NCI-H2171 treated with DMSO at 0.1 percent for 48 hours (cell line): Measurements from ENCODE around the gene SIRPB2.
"Not testable (repeated sequence)": the region's sequence is repeated elsewhere in the genome, so short reads cannot be mapped to it uniquely, and the experiment has no call there.

Experiments
- DNase-seq: peaks from one replicate; lab custom pipeline; 2025; lab: John Stamatoyannopoulos, UW

SIRPB2 gene

DNA sequence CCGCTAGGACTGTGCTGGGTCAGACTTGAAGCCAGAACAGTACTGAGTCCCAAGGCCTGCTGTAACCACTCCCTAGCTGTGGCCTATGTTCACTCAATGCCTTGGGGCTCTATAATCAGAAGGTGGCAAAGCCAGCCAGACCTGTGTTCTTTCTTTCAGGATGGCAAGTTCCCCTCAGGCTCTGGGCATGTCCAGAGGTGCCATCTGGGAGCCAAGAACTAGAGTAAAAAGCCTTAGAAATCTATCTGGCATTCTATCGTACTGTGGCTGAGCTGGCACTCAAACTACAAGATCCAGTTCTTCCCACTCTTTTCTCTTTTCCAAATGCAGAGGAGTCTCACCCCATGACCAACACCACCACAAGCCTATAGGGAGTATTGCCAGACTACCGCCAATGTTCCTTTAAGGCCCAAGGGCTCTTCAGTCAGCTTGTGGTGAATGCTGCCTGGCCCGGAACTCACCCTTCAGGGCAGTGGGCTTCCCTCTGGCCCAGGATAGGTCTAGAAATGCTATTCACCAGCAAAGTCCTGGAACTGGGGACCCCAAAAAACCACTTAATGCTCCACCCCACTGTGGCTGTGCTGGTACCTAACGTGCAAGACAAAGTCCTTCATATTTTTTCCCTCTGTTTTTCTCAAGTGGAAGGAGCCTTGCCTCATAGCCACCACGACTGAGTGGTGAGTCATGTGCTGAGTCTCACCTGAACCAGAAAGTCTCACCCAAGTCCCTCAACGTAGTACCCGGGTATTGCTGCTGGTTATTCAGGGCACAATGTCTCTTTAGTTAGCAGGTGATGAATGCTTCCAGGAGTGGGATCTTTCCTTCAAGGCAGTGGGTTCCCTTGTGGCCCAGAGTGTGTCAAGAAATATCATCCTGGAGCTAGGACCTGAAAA lies 8.6 kb upstream of the SIRPB2 start:
- no peak for DNase-seq

DNA sequence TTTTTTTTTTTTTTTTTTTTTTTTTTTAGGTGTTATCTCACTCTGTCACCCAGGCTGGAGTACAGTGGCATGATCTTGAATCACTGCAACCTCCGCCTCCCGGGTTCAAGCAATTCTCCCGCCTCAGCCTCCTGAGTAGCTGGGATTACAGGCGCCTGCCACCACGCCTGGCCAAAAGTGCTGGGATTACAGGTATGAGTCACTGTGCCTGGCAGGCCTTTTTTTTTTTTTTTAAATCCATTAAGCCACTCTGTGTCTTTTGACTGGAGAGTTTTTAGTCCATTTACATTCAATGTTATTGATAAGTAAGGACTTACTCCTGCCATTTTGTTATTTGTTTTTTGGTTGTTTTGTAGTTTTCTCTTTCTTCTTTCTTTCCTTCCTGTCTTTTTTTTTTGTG lies 6.2 kb upstream of the SIRPB2 start:
- not testable (repeated sequence) for DNase-seq

DNA sequence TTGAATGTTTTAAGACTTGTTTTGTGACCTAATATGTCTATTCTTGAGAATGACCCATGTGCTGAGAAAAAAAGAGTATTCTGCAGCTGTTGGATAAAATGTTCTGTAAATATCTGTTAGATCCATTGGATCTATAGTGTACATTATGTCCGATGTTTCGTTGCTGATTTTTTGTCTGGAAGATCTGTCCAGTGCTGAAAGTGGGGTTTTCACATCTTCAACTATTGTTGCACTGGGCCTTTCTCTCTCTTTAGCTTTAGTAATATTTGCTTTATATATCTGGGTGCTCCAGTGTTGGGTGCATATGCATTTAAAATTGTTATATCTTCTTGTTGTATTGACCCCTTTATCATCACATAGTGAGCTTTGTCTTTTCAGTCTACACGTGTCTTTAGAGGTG lies 5.7 kb upstream of the SIRPB2 start:
- no peak for DNase-seq

DNA sequence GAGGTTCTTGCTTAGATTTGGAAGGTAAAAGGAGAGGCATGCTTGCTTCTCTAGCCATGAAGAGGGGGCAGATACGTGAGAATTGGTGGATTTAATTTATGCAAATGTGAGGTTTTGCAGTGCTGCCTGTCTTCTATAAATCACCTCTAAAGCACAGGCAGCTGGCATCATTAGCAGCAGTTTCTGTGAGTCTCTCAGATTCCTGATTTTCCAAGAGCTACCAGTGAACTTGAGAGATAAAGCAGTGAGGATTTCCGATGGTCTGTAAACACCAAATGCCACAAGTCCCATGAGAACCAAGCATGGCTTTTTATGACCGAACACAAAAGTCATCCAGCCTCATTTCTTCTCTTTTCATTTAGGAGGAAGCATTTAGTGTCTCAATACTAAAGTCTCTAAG lies 3.2 kb upstream of the SIRPB2 start:
- no peak for DNase-seq

DNA sequence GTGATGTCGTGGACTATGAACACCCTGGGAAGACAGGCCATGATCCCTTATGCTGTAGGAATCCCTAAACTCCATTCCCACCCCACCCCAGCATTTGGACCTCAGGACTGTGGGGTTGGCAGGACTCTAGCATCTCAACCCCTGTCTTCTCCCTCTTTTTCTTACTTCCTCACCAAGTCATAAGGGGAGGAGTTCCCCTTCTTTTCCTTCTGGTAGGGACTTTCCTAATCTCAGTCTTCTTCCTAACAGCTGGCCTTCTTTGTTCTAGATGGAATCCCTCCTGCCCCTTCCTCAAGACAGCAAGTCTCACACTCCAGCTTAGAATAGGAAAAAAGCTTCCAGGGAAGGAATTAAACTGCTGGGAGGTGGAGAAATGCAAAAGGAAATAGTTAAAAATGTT lies 2.3 kb upstream of the SIRPB2 start:
- DNase-seq, result no peak

DNA sequence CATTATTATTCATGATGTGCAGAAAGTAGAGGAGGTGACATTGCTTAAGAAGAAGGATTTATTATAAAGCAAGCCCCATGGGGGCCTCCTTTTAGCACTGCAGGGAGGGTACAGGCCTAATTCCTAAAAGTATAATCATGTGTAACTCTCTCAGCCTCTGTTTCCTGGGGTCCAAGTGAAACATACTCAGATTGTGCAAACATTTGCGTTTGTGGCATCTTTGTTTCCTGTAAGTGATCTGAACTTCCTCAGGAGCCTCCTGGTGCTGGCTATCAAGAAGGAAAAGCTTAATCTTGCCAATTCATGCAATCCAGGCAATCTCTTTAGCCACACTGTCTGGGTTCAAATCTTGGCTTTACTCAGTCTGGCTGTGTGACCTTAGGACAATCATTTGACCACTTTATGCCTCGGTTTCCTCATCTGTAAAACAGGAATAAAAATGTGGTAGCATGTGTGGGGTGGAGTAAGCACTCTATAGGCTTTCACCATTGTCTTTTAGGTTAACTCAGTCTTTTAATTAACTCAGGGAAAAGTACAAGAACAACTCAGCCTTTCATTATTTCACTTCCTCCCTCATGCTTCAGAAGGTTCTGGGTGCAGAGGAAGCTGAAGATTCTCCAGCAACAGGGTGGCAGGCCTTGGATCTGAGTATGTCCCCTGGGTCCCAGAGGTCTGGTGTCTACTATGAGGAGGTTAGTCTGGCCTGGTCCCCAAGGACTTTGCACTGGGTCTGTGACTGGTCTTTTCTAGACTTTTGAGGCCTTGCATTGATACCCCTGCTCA lies 831 bp upstream of the SIRPB2 start:
- DNase-seq, result no peak

DNA sequence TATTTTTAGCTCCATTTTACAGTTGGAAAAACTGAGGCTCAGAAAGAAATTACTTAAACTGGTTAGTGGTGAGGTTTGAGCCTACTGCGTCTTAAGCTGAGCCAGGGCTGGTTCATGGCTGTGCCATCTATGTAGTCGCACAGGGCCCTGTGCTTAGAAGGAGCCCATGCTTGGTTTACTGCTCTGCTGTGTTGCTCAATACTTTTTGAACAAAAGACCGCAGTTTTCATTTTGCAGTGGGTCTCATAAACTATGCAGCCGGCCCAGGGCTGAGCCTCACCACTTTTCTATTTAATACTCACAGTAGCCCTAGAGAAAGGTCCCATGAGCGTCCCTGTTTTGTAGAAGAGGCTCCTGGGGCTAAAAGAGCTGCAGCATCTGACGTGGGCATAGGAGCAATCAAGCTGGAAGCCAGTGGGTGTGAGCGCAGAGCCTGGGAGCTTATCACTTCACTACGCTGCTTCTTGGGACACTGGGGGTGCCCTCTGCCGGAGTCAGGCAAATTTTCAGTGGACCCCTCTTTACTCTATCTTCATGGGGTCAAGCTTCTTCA lies 501 bp downstream of the SIRPB2 start:
- no peak for DNase-seq

DNA sequence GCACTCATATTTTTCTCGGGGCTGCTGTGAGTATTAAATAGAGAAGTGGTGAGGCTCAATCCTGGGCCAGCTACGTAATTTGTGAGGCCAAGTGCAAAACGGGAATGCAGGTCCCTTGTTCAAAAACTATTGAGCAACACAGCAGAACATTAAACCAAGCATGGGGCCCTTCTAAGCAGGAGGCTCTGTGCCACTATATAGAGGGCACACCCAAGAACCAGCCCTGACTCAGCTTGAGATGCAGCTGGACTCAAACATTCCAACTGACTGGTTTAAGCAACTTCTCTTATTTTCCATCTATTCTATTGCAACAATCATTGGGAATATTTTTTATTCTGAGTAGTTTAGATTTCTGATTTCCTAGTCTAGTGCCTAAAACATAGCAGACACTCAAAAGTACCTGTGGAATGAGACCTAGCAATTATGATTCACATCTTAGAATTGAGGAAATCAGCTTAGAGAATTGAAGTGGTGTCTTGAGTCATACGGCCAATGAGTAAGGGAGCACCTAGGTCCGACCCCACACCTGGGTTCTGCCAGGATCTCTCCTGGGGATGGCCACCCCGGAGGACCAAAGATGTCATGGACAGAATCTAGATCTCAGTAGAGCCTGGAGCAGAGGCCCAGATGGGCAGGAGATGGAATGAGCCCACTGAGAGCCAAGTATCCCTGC lies 1.3 kb downstream of the SIRPB2 start:
- no peak for DNase-seq

DNA sequence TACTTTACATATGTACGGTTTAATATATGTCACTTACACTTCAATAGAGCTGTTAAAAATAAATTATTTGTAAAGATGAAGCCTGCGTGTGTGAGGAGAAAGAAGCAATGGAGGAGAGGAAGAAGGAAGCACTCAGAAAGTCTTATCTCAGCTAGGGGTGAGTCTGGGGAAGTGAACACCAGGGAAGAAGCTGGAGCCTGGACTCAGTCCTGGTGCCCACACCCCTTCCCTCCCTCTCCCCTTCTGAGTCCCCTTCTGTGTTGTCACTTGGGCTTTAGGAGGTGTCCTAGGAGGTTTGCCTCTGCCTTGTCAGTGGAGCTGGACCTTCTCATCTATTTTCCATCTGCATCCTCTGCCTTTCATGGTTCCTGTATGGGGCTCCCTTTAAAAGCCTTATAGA lies 1.9 kb downstream of the SIRPB2 start:
- DNase-seq, result no peak

DNA sequence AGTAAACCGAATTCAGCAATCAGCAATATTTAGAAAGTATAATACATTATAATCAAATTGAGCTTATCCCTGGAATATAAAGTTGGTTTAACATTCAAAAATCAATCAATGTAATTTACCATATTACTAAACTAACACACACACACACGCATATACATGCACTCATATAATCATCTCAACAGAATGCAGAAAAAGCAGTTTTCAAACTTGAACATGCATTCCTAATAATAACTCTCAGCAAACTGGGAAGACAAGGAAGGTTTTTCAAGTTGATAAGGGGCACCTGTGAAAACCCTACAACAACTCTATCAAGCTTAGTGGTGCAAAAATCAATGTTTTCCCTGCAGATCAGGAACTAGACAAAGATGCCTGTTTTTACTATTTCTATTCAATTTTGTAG lies 4.7 kb downstream of the SIRPB2 start:
- no peak for DNase-seq

DNA sequence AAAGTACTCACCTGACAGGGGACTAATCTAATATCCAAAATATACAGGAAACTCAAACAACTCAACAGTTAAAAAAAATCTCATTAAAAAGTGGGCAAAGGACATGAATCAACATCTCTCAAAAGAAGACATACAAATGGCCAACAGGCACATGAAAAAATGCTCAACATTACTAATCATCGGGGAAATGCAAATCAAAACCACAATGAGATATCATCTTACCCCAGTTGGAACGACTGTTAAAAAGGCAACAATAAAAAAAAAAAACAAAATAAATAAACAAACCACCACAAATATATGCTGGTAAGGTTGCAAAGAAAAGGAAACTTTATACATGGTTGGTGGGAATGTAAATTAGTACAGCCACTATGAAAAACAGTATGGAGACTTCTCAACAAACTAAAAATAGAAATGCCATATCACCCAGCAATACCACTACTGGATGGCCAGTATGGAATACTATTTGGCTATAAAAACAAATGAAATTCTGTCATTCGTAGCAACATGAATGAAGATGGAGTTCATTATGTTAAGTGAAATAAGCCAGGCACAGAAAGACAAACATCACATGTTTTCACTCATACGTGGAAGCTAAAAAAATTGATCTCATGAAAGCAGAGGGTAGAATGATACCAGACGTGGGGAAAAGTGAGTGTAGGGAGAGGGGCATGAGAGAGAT lies 6.6 kb downstream of the SIRPB2 start:
- DNase-seq, result no peak

DNA sequence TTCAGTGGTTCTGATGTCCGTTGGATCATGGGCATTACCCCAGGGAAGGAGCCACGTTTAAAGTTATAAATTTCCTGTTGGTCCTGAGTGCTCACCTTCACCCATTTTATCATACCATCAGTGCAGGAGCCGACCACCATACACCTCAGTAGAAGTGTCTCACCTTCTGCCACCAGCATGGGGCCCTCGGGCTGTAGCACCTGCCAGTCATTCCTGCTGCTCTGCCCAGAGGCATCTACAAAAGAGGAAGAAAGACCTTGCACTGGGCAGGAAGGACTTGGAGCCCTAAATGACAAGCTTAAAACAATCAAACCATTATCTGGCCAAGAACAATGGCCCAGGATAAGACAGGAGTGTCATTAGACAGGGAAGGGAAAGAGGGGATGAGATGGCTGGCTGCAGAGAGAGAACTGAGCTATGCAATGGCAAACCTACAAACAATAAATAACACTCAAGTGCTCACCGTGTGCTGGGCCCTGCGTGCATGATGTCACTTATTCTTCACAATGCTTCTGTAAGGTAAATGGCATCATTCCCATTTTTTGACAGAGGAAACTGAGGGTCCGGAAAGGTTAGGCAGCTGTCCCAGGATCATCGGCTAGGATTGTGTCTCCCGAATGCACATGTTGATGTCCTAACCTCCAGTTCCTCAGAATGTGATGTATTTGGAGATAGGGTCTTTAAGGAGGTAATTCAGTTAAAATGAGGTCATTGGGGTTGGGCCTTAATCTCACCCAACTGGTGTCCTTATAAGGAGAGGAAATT lies 11.2 kb downstream of the SIRPB2 start:
- no peak for DNase-seq

DNA sequence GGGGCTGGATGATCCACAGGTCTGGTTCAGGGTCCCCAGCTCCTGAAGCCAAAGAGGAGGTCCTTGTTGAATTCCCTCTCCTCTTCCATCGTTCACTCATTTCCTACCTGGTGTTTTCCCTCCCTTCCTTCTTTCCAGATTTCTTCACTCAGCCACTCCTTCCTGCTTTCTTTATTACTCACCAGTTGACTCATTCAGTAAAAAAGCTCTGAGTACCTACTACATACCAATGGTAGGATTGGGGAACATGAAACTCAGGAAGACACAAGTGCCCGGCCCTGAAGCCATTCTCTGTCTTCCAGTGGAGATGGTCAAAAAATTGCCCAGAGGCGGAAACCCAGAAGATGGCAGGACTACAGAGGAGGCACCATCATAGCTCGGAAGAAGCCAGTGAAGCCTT lies 12.7 kb downstream of the SIRPB2 start:
- DNase-seq, result no peak

DNA sequence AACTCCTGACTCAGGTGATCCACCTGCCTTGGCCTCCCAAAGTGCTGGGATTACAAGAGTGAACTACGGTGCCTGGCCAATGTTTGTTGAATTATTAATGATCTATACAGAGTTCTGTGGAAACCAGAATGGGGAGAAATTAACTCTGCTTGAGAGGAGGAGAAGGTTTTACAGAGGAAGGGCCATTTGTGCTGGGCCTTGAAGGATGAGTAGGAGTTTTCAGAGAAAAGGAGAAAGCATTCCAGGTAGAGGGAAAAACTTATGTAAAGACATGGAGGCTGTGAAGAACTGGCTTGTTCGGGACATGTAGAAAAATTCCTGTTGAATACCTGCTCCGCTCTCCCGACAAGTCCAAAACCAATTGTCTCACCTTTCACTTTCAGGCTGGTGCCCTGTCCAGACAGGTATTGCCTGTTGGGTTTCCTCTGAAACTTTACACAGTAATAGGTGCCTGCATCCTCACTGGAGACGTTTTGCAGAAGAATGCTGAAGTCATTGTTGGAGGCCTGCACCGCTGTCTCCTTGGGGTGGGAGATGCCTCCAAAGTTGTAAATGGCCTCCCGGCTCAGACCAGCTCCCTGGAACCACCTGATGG lies 13.2 kb downstream of the SIRPB2 start:
- no peak for DNase-seq

DNA sequence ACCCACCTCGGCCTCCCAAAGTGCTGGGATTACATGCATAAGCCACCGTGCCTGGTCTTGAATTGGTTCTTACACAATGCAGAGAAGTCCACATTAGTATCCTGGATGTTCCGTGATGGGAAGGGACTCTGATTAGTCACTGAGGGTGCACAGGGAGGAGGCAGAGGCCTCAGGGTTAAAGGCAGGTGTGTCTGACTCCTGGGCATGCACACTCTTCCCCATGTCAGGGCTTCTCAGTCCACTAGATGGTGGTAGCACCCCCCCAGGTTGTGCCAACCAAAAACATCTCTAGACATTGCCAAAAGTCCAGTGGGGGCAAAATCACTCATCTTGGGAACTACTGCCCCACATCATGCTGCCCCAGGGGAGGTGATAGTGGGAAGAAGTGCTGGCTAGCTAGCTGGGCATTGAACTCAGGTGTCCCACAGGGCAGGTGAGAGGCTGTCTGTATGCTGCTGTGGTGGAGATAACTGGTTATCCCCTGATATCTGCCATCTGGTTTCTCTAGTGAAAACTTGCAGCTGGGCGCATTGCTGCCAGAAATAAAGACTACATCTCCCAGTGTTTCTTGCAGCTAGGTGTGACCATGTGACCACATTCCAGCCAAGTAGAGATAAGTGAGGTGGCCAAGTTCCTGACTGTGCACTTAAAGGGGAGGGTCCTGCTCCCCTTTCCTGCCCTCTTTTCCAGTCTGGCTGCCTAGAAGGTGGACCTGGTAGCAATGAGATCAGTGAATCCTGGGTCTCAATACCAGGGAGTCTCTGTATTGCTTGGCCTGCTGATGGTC lies 16.2 kb downstream of the SIRPB2 start:
- DNase-seq, result no peak

DNA sequence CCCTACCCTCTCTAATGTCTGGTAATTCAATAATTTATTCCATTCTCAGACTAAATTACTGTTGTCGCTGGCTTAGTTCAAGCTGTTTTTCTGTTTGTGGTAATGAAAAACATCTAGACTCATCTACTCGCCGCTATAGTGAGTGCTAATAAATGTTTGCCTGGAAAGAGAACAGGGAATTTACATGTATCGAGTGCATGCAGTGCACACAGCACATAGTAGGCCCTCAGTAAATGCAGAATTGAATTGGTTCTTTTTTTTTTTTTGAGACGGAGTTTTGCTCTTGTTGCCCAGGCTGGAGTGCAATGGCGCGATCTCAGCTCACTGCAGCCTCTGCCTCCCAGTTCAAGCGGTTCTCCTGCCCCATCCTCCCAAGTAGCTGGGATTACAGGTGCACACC lies 16.9 kb downstream of the SIRPB2 start:
- DNase-seq, result no peak

DNA sequence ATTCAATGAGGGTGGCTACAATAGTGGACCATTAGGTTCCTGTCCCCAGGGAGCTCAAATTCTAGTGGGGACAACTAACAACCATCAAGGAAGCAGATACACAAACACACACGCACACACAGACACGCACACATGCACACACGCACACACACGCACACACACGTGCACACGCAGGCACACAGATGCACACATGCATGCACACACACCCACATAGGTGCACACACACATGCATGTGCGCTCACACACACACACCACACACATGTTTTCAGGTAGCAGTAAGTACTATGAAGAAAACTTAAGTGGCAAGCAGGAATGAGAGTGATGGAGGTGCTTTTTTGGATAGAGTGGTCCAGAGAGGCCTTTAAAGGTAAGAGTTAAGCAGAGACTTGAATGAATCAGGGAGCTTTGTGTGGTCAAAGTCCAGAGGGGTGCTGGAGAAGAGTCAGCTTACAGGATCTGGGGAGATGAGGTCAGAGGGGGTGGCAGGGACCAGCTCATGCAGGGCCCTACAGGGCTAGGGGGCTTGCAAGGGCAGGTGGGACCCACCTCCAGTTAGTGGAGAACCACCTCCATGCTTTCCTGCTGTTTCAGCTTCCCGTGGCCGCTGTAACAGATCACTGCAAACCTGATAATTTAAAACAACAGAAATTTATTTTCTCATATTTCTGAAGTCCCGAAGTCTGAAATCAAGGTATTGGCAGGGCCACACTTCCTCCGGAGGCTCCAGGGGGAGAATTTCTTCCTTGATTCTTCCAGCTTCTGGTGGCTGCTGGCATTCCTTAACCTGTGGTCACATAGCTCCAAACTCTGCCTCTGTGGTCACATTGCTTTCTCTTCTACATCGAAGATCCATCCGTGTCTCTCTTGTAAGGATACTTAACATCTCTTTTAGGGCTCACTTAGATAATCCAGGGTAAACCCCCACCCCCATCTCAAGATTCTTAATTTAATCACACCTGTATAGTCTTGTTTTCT lies 17.7 kb downstream of the SIRPB2 start:
- DNase-seq, result no peak

DNA sequence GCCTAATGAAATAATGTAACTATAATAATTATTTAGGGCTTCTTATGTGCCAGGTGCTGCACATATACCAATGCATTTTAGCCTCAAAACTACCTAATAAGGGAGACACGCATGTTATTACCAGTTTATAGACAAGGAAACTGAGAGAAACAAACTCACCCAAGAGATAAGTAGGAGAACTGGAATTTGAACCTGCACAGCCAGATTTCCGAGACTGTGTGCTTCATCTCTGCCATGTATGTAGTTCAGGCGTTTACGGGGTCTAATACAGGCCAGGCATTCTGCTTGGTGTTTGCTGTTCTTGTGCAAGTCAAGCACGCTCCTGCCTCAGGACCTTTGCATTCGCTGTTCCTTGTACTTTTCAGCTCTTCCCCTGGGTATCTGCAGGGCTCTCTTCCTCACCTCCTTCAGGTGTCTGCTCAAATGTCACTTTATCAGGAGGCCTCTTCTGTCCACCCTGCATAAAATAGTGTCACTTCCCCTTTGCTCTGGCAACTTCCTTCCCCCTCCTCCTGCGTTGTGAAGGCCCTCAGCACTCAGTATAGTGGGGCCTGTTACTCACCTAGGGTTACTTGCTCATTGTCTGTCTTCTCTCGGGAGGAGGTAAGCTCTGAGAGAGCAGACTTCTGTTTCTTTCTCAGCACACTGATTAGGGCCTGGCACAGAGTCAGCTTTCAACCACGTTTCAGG lies 18.5 kb downstream of the SIRPB2 start:
- no peak for DNase-seq
